ENCODE measurements around the gene RPS23. TPM values are rescaled to one million over a fixed set of nuclear protein-coding genes. Genes with fewer than 3 reads are reported as not detected.

RPS23 gene
- total RNA-seq (2022; extraction: Qiagen RNA extraction), result 3,345 to 5,005 TPM (median 3,475 TPM) in 5 replicates

GRCh38 chr5:82277987-82278710 is at the start of gene RPS23:
RPS23 (minus strand) TSS chr5:82278354; CDS start chr5:82278323, 31 bp downstream.

Measured in A549 treated with AZD2906 at 1 μM for 4 hours (cell line).